K562 (cell line): ENCODE results near the gene PLD3. TPM values are rescaled to one million over a fixed set of nuclear protein-coding genes. Genes with fewer than 3 reads are reported as not detected.

Source experiments
- ATAC-seq: fragments of 200-7000 bp; cut with Tn5 transposase; 3 replicates; pipeline ENCODE4 v1.9.1; 2020; ENCODE audit warnings: moderate library complexity
- BruUV-seq: library from RNA; stranded (reverse); fragments of 400-500 nt; replicated peaks from 2 replicates; lab custom pipeline; 2021; lab: Mats Ljungman, UMichigan
- CTCF ChIA-PET: fragments of 300-600 bp; formaldehyde crosslinking; extraction: SDS; loops from one replicate; lab custom pipeline; 2021; ENCODE audit warnings: low intra/inter-chr PET ratio; lab: Yijun Ruan, JAX
- POLR2A ChIA-PET: fragments of 300-600, 350-650 bp; sonication (Branson Sonifier 250); formaldehyde crosslinking; extraction: SDS; loops from one replicate; lab custom pipeline; 2021; ENCODE audit warnings: antibody characterized with exemption, inconsistent platforms; lab: Yijun Ruan, JAX
- DNase-seq, 4 experiments: peaks; one replicate each; pipeline versions ENCODE4 v3.0.0 to v3.0.0-alpha.2; 2011 to 2018; ENCODE audit warnings: low spot score in 3 of 4, mixed read lengths in 3 of 4; ENCODE audit errors: extremely low read depth in 1 of 4
- FAIRE-seq: peaks from 2 replicates; lab custom pipeline; 2011; peaks lifted over from hg19 to GRCh38; lab: Jason Lieb, UNC
- H2AFZ ChIP-seq: 2 replicates; pipeline ENCODE4 v1.6.0; 2011; ENCODE audit warnings: low read depth, low read length, control low read depth, inconsistent platforms
- H3K27ac ChIP-seq: fragments of 200-600 bp; 3 replicates; pipeline ENCODE4 v1.8.0; 2011; ENCODE audit warnings: low read depth, mild to moderate bottlenecking, control low read depth, inconsistent platforms, low read length, moderate library complexity, mixed read lengths; ENCODE audit errors: extremely low read depth
- H3K27me3 ChIP-seq, 2 experiments: fragments of 300-600 bp in 1 of 2; 2 replicates in 1 of 2; 3 replicates in 1 of 2; pipeline versions ENCODE4 v1.6.0 to v1.8.0; 2011; ENCODE audit warnings: inconsistent platforms in 2 of 2, low read length in 2 of 2, mild to moderate bottlenecking in 1 of 2, mixed read lengths in 1 of 2, moderate library complexity in 1 of 2; ENCODE audit not compliant: control insufficient read depth in 2 of 2, insufficient read depth in 2 of 2
- H3K36me3 ChIP-seq: fragments of 300-600 bp; 3 replicates; pipeline ENCODE4 v1.8.0; 2011; ENCODE audit warnings: mild to moderate bottlenecking, low read length, inconsistent platforms; ENCODE audit not compliant: control insufficient read depth, insufficient read depth
- H3K4me1 ChIP-seq, 2 experiments: fragments of 200-600 bp in 1 of 2; replicated peaks in 1 of 2; 2 replicates in 1 of 2; 3 replicates in 1 of 2; pipeline versions ENCODE4 v1.5.1 to v1.8.0; 2011; ENCODE audit warnings: inconsistent platforms in 2 of 2, low read length in 2 of 2, mild to moderate bottlenecking in 1 of 2, mixed read lengths in 1 of 2, moderate library complexity in 1 of 2; ENCODE audit not compliant: control insufficient read depth in 2 of 2, insufficient read depth in 2 of 2
- H3K4me2 ChIP-seq: 2 replicates; pipeline ENCODE4 v1.6.1; 2011; ENCODE audit warnings: low read length, control low read depth, inconsistent platforms, mixed read lengths; ENCODE audit not compliant: insufficient read depth
- H3K4me3 ChIP-seq: fragments of 200-600 bp; sonication (generic), shearing (Covaris generic); 2 replicates; pipeline ENCODE4 v1.5.1; 2016; ENCODE audit warnings: control low read depth, inconsistent platforms
- H3K79me2 ChIP-seq: fragments of 200-600 bp; 3 replicates; pipeline ENCODE4 v1.8.0; 2011; ENCODE audit warnings: low read length, inconsistent platforms; ENCODE audit not compliant: control insufficient read depth, insufficient read depth
- H3K9ac ChIP-seq, 2 experiments: 2 replicates each; pipeline versions ENCODE4 v1.6.0 to v1.6.1; 2011; ENCODE audit warnings: low read depth in 2 of 2, low read length in 2 of 2, control low read depth in 1 of 2, inconsistent platforms in 1 of 2, mild to moderate bottlenecking in 1 of 2, mixed read lengths in 1 of 2; ENCODE audit not compliant: insufficient read depth in 1 of 2
- H3K9me1 ChIP-seq: one replicate; pipeline ENCODE4 v1.6.0; 2011; ENCODE audit warnings: inconsistent platforms, mild to moderate bottlenecking, low read length, moderate library complexity; ENCODE audit not compliant: control insufficient read depth, insufficient read depth
- H3K9me3 ChIP-seq: replicated peaks from 2 replicates; pipeline ENCODE4 v1.5.1; 2011; ENCODE audit warnings: low read depth, low read length, inconsistent platforms; ENCODE audit not compliant: control insufficient read depth, insufficient read depth
- H4K20me1 ChIP-seq: replicated peaks from 2 replicates; pipeline ENCODE4 v1.6.1; 2011; ENCODE audit warnings: low read length, inconsistent platforms, mixed read lengths; ENCODE audit not compliant: control insufficient read depth, insufficient read depth
- ARID1B ChIP-seq: fragments of 450-650 bp; IDR thresholded peaks from 2 replicates; pipeline ENCODE4 v1.6.1; 2016; ENCODE audit warnings: antibody characterized with exemption, mild to moderate bottlenecking, inconsistent platforms
- CHD4 ChIP-seq: fragments of 200-600 bp; sonication (generic); IDR thresholded peaks from 3 replicates; pipeline ENCODE4 v1.6.1; 2012; ENCODE audit warnings: low read depth, mild to moderate bottlenecking, mixed read lengths, low read length, inconsistent platforms; ENCODE audit not compliant: insufficient read depth, insufficient replicate concordance, poor library complexity, severe bottlenecking
- DIDO1 ChIP-seq: fragments of 450-650 bp; IDR thresholded peaks from 2 replicates; pipeline ENCODE4 v1.6.1; 2016; ENCODE audit warnings: low read depth, missing biosample characterization, missing genetic modification characterization
- GATAD2A ChIP-seq: fragments of 450-650 bp; IDR thresholded peaks from 2 replicates; pipeline ENCODE4 v1.6.1; 2017
- MTA2 ChIP-seq: fragments of 450-650 bp; IDR thresholded peaks from 2 replicates; pipeline ENCODE4 v1.6.1; 2016; ENCODE audit warnings: low read depth
- POLR3G ChIP-seq: IDR thresholded peaks from 2 replicates; pipeline ENCODE4 v1.6.1; 2011; ENCODE audit not compliant: insufficient read length, insufficient replicate concordance; ENCODE audit errors: extremely low read depth
- PTBP1 ChIP-seq: fragments of 200-400 bp; formaldehyde crosslinking; IDR thresholded peaks from 2 replicates; pipeline ENCODE4 v1.6.1; 2017; ENCODE audit warnings: low read depth, low read length
- SMARCC2 ChIP-seq: fragments of 450-650 bp; IDR thresholded peaks from 2 replicates; pipeline ENCODE4 v1.6.1; 2017; ENCODE audit warnings: antibody characterized with exemption, moderate library complexity, mild to moderate bottlenecking, low read depth
- SOX6 ChIP-seq: fragments of 450-650 bp; IDR thresholded peaks from 2 replicates; pipeline ENCODE4 v1.6.1; 2014; ENCODE audit warnings: mild to moderate bottlenecking
- TAF7 ChIP-seq: fragments of 450-650 bp; IDR thresholded peaks from 2 replicates; pipeline ENCODE4 v1.6.1; 2016; ENCODE audit warnings: missing genetic modification characterization, missing compliant biosample characterization
- ZFP30 ChIP-seq: fragments of 250-450 bp; sonication (Bioruptor Pico); IDR thresholded peaks from 2 replicates; pipeline ENCODE4 v1.8.0; 2022; ENCODE audit warnings: moderate library complexity, mild to moderate bottlenecking, inconsistent platforms, borderline replicate concordance
- WGBS: fragments of 100-300 bp; shearing (Covaris generic); methylation state at CpG from one replicate; pipeline ENCODE4 v1.1.6; 2016; ENCODE audit warnings: low coverage, mixed read lengths; ENCODE audit not compliant: insufficient coverage; ENCODE audit errors: missing lambda C conversion rate; 5-methylcytosine and 5-hydroxymethylcytosine counted together
- in situ Hi-C: fragments of 300-500 bp; cut with MboI; formaldehyde crosslinking; loops from 4 replicates; pipeline ENCODE4 v1.15.0; 2018; ENCODE audit warnings: inconsistent platforms, mixed read lengths
- intact Hi-C: fragments of 100-400 bp; cut with micrococcal nuclease; formaldehyde crosslinking; loops from 2 replicates; pipeline ENCODE4 v1.14.2; 2022
- polyA plus RNA-seq, 8 experiments: library from polyadenylated mRNA; depleted of rRNA in 4 of 8; stranded (reverse) in 5 of 8; unstranded in 3 of 8; fragments of >200 nt; fragmentation: Nextera tagmentation in 2 of 8; fragmentation: Illumina TruSeq in 1 of 8; extraction: Ambion mirVana in 2 of 8; extraction: Trizol in 1 of 8; gene quantifications; 2 replicates each; pipeline versions ENCODE4 v1.2.1 to v1.2.3, GENCODE V29; 2011 to 2014; ENCODE audit warnings: inconsistent platforms in 1 of 8, missing spikeins in 1 of 8
- total RNA-seq, 7 experiments: library from RNA; depleted of rRNA in 6 of 7; stranded (reverse); fragments of >200 nt in 6 of 7; fragmentation: Illumina TruSeq in 2 of 7; extraction: Trizol in 2 of 7; gene quantifications; 2 replicates each; pipeline versions ENCODE4 v1.2.1 to v1.2.3, GENCODE V29; 2011 to 2021; ENCODE audit warnings: low replicate concordance in 1 of 7
- TF ChIP-seq, protein P1 (sequence below), 2 experiments: fragments of 450-650 bp in 1 of 2; sonication (generic) in 1 of 2; formaldehyde crosslinking in 1 of 2; IDR thresholded peaks in 1 of 2; conservative IDR thresholded peaks in 1 of 2; 2 replicates each; pipeline versions ENCODE4 v1.6.1 to v1.8.1; 2016 to 2023; ENCODE audit warnings: mild to moderate bottlenecking in 2 of 2, moderate library complexity in 2 of 2, inconsistent platforms in 1 of 2, missing genetic modification reagents in 1 of 2
- TF ChIP-seq, protein P2 (sequence below): fragments of 450-650 bp; formaldehyde crosslinking; IDR thresholded peaks from 2 replicates; pipeline ENCODE4 v1.4.0; 2020; ENCODE audit warnings: mild to moderate bottlenecking, moderate library complexity
- TF ChIP-seq, protein P3 (sequence below): sonication (generic); formaldehyde crosslinking; IDR thresholded peaks from 2 replicates; pipeline ENCODE4 v1.8.1; 2023; ENCODE audit warnings: mild to moderate bottlenecking, missing genetic modification reagents
- TF ChIP-seq, protein P4 (sequence below): fragments of 250-450 bp; sonication (Bioruptor Pico); IDR thresholded peaks from 2 replicates; pipeline ENCODE4 v1.4.0; 2020; ENCODE audit warnings: mild to moderate bottlenecking

Gene PLD3
- total and polyA plus RNA-seq, 9 of the 15 experiments (the other 6 are each of a cell fraction or from before 2014, with no cell fraction given) = 2.3 to 128 (median 72.7) TPM

DNA sequence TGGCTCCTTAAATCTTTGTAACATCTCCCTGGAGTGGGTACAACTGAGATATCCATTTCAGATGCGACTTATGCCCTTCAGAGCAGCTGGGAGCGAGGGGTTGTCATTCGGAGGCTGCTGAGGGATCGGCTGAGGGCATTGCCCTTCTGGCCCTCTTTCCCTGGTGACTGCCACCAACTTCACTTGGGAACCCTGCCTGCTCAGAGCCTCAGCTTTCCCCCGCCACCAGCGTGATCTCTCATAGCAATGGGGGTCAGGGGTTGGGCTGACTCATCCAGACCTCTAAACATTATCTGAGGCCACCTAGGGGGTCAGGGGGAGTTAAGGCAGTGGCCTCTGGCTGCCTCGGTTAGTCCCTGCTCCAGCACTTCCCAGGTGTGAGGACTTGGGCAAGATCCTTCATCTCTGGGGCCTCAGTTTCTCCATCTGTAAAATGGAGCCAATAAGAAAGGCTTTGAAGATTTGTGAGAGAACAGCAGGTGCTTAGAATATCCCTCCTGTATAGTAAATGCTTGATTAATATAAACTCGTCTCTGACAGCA is 63.5 kb downstream of the PLD3 start:
- Histone ChIP-seq H3K4me2 (no peak overlapping the region), H2AFZ (no peak overlapping the region), H3K4me1 (peaks cover 28 to 59% of the 10 kb centered on the region in 2 experiments; a peak in 4 of 5 replicates), H4K20me1 (no peaks in the 10 kb centered on the region), H3K9ac (peak overlapping the region in 1 of 2 experiments; percentile 18; a peak in 1 of 4 replicates), H3K9me1 (no peaks in the 10 kb centered on the region), H3K79me2 (no peaks in the 10 kb centered on the region), H3K27me3 (no peaks in the 10 kb centered on the region), H3K27ac (no peak overlapping the region), H3K9me3 (no peaks in the 10 kb centered on the region), H3K4me3 (no peak overlapping the region), H3K36me3 (no peaks in the 10 kb centered on the region)
- 54% methylated on average over 8 of the region's 8 CpGs for WGBS
- ATAC-seq = no peak
- ChIA-PET POLR2A (interaction anchor here (0.5 to 1.8 kb wide), 5 partner anchors 9 to 14 kb away, joined by 3 to 7 read pairs (median 4); partner anchors contain the start of gene SERTAD1), CTCF (no interaction called here)
- BruUV-seq = no TSS peak
- no peak for FAIRE-seq
- intact Hi-C loops (no loop called here), in situ Hi-C loops (no loop called here)
- peak; percentile 52 to 56 (median 56) for DNase-seq
- TF ChIP-seq, protein P1, sequence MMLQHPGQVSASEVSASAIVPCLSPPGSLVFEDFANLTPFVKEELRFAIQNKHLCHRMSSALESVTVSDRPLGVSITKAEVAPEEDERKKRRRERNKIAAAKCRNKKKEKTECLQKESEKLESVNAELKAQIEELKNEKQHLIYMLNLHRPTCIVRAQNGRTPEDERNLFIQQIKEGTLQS (IDR thresholded peaks at IDR 0.05) = peak; percentile 52
- TF ChIP-seq, protein P1 (CRISPR knock-in tag; conservative IDR thresholded peaks at IDR 0.05) = no peak
- TF ChIP-seq PTBP1 (peak; percentile 70; the same call in 1 of the 2 replicates), ARID1B (0 out of 2 replicates have a peak, but pooled peaks have one; percentile 22), POLR3G (no peak), TAF7 (no peak), MTA2 (no peak), SOX6 (no peak), SMARCC2 (no peak), GATAD2A (no peak), DIDO1 (tag) (no peak), ZFP30 (no peak), CHD4 (peak; percentile 80)
- TF ChIP-seq, protein P2, sequence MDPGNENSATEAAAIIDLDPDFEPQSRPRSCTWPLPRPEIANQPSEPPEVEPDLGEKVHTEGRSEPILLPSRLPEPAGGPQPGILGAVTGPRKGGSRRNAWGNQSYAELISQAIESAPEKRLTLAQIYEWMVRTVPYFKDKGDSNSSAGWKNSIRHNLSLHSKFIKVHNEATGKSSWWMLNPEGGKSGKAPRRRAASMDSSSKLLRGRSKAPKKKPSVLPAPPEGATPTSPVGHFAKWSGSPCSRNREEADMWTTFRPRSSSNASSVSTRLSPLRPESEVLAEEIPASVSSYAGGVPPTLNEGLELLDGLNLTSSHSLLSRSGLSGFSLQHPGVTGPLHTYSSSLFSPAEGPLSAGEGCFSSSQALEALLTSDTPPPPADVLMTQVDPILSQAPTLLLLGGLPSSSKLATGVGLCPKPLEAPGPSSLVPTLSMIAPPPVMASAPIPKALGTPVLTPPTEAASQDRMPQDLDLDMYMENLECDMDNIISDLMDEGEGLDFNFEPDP = no peak
- TF ChIP-seq, protein P3, sequence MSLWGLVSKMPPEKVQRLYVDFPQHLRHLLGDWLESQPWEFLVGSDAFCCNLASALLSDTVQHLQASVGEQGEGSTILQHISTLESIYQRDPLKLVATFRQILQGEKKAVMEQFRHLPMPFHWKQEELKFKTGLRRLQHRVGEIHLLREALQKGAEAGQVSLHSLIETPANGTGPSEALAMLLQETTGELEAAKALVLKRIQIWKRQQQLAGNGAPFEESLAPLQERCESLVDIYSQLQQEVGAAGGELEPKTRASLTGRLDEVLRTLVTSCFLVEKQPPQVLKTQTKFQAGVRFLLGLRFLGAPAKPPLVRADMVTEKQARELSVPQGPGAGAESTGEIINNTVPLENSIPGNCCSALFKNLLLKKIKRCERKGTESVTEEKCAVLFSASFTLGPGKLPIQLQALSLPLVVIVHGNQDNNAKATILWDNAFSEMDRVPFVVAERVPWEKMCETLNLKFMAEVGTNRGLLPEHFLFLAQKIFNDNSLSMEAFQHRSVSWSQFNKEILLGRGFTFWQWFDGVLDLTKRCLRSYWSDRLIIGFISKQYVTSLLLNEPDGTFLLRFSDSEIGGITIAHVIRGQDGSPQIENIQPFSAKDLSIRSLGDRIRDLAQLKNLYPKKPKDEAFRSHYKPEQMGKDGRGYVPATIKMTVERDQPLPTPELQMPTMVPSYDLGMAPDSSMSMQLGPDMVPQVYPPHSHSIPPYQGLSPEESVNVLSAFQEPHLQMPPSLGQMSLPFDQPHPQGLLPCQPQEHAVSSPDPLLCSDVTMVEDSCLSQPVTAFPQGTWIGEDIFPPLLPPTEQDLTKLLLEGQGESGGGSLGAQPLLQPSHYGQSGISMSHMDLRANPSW (CRISPR knock-in tag) = no peak
- TF ChIP-seq, protein P4, sequence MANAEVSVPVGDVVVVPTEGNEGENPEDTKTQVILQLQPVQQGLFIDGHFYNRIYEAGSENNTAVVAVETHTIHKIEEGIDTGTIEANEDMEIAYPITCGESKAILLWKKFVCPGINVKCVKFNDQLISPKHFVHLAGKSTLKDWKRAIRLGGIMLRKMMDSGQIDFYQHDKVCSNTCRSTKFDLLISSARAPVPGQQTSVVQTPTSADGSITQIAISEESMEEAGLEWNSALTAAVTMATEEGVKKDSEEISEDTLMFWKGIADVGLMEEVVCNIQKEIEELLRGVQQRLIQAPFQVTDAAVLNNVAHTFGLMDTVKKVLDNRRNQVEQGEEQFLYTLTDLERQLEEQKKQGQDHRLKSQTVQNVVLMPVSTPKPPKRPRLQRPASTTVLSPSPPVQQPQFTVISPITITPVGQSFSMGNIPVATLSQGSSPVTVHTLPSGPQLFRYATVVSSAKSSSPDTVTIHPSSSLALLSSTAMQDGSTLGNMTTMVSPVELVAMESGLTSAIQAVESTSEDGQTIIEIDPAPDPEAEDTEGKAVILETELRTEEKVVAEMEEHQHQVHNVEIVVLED (CRISPR knock-in tag) = no peak
